GM21529 (cell line): Measurements from ENCODE around the gene CASZ1.

Experiments used
- ATAC-seq: cut with Tn5 transposase; IDR thresholded peaks from one replicate; pipeline ENCODE4 v1.9.1; 2021; ENCODE audit not compliant: unreplicated experiment

Gene CASZ1

GRCh38 chr1:10776190-10776905 is 20.1 kb downstream of the CASZ1 start:
- ATAC-seq = no peak

GRCh38 chr1:10775763-10776162 is 20.7 kb downstream of the CASZ1 start:
- ATAC-seq = no peak

DNA sequence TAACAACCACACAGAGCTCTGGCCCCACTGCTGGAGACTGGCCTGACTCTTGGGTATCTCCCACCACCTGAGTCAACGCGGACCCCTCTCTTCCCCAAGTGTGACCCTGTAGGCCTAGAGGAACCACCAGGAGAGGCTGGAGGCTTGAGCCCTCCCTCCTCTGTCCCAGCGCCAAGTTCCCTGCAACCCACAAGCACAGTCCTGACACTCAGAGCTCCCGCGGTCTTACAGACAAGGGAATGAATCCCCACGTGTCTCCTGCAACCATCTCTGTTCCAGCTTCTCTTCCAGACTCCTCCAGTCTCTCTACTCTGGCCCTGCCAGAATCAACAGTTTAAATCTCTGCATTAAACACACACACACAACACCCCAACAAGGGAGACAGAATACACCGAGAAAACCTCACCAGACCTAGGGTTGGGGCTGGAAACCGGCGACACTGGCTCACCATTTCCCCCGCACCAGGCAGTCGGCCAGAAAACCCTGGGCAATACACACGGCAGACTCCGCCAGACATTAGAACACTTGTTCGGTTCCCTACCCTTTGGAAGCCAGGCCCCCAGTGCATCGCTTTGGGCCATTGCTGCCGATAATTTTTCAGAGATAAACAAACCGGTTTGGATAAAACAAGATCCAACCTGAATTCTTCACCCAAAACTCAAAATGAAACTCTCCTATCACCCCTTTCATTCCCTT is 21.7 kb downstream of the CASZ1 start:
- ATAC-seq = no peak

GRCh38 chr1:10773851-10774614 is 22.4 kb downstream of the CASZ1 start:
- ATAC-seq = no peak

GRCh38 chr1:10773376-10773775 is 23.1 kb downstream of the CASZ1 start:
- ATAC-seq = no peak

DNA sequence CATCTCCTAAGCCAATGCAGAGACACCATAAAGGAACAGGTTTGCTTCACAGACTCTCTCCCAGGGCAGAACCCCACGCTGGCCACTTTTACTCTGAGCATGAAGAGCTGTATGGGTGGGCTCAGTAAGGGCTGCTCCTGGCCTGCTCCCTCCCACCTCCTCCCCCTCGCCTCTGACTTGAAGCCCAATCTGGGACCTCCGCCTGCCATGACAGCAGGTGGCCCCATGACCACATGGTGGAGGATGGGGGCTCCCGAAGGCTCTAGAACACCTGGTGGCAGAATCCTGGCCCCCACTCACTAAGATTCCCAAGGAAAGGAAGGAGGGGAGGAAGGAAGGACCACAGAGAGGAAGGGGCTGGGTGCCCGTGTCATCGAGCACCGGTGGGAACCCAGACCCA is 23.7 kb downstream of the CASZ1 start:
- no peak for ATAC-seq

- ATAC-seq = no peak
Observed at GRCh38 chr1:10771789-10772188, 24.7 kb downstream of the CASZ1 start.

DNA sequence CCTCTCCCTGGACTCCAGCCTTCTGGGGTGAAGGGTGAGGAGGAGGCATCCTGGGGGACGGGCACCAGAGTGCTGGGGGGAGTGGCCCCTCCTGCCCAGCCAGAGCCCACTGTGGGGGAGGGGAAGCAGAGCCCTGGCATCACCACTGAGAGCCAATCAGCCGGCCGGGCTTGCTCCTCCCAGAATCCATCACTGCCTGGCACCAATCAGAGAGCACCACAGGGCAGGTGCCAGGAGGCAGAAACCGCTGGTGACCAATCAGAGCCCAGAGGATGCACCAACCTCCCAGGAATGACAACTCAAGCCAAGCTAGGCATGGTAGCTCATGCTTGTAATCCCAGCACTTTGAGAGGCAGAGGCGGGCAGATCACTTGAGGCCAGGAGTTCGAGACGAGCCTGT is 27.9 kb downstream of the CASZ1 start:
- no peak for ATAC-seq

- ATAC-seq = no peak
Observed at GRCh38 chr1:10767282-10767681, 29.2 kb downstream of the CASZ1 start.

- no peak for ATAC-seq
Observed at GRCh38 chr1:10765734-10766478, 30.5 kb downstream of the CASZ1 start.

DNA sequence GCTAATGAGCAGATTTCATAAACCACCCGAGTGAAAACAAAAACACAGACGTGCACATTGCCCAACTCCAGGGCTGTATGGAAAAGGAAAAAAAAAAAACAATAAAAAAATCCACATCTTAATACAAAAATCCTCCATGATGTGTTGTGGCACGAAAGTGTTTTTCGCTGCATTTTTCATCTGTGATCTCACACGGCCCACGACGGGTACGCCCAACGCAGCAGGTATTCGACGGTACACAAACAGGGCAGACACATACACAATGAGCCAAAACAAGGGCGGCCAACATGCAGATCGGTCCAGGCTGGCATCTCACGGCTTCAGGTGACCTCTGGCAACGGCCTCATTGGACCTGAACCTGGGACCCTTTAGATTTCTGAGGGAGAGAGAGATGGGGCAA is 31.1 kb downstream of the CASZ1 start:
- ATAC-seq = no peak

- no peak for ATAC-seq
Observed at GRCh38 chr1:10764296-10764798, 32.1 kb downstream of the CASZ1 start.

- no peak for ATAC-seq
Observed at GRCh38 chr1:10762875-10763274, 33.6 kb downstream of the CASZ1 start.

DNA sequence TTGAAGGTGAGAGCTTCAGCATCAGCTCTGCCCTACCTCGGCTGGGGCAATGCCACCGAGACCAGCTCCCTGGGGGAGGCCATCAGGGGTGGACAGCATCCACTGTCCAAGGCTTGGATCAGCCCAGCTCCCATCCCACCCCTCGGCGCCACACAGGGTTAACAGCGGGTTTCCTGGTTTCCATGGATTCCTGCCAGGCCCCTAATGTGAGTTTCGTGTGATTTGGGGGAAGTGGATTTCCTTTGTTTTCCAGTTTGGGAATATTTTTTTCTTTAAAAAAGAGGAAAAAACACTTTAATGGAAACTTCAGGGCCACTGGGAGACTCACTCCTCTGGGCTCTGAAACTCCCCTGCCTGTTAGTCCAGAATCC is 34.3 kb downstream of the CASZ1 start:
- ATAC-seq = no peak

- no peak for ATAC-seq
Observed at GRCh38 chr1:10761503-10762152, 34.8 kb downstream of the CASZ1 start.

GRCh38 chr1:10760566-10761502 is 35.6 kb downstream of the CASZ1 start:
- ATAC-seq = no peak

GRCh38 chr1:10759413-10760200 is 36.8 kb downstream of the CASZ1 start:
- no peak for ATAC-seq

DNA sequence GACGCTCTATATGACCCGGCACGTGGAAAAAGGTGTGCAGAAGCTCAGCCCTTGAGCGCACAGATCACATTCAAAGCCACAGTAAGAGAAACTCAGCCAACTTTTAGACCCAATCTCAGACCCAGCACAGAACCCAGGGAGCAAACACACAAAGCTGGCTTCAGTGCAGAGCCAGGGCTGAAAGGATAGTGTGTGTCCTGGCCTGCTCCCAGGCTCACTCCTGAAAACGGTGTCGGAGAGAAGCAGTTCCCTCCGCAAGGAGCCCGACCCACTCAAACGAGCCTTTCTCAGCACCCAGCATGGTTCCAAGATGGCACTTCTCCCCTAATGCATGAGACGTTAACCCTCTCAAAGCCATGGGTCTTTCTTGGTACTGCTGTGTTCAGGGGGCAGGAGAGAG is 39.6 kb downstream of the CASZ1 start:
- no peak for ATAC-seq
